ENCODE results near the gene ZDHHC4.
"Not testable (repeated sequence)": the region's sequence is repeated elsewhere in the genome, so short reads cannot be mapped to it uniquely, and the experiment has no call there.

The ZDHHC4 gene

GRCh38 chr7:6607651-6608051 lies 30.4 kb downstream of the ZDHHC4 start:
- DNase-seq (ENCODE audit: low read depth) = no peak

GRCh38 chr7:6608081-6608480 lies 30.8 kb downstream of the ZDHHC4 start:
- no peak for DNase-seq (ENCODE audit: low read depth)

- DNase-seq (ENCODE audit: low read depth) = no peak
These were observed 31.5 kb downstream of the ZDHHC4 start for GRCh38 chr7:6608794-6609193.

GRCh38 chr7:6612819-6613218 lies 35.6 kb downstream of the ZDHHC4 start:
- DNase-seq (ENCODE audit: low read depth) = no peak

DNA sequence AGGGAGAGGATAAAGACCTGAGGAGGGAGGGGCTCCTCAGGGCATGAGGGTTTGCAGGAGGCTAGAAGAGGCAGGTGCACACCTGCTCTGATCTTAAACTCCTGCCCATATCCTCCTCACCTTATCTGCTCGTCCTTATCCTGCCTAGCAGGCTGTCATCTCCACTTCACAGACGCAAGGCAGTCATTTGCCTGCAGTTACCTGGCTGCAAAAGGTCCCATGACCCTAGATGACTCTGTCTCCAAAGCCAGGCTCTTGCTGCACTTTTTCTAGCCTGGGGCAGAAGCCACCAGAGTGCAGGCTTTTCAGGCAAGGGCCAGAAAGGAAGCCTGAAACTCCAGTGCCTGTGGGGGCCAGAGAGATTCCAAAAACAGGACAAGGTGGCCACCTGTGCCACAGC lies 36.5 kb downstream of the ZDHHC4 start:
- DNase-seq (ENCODE audit: low read depth) = no peak

- no peak for DNase-seq (ENCODE audit: low read depth)
These were observed 37.9 kb downstream of the ZDHHC4 start, which contains the start of gene ZNF853 for GRCh38 chr7:6614953-6615722. Gene ZNF853, plus strand, starts transcription at chr7:6615610. Its CDS starts 565 bp downstream, at chr7:6616175.

- no peak for DNase-seq (ENCODE audit: low read depth)
These were observed 38.7 kb downstream of the ZDHHC4 start for GRCh38 chr7:6615723-6616555.

DNA sequence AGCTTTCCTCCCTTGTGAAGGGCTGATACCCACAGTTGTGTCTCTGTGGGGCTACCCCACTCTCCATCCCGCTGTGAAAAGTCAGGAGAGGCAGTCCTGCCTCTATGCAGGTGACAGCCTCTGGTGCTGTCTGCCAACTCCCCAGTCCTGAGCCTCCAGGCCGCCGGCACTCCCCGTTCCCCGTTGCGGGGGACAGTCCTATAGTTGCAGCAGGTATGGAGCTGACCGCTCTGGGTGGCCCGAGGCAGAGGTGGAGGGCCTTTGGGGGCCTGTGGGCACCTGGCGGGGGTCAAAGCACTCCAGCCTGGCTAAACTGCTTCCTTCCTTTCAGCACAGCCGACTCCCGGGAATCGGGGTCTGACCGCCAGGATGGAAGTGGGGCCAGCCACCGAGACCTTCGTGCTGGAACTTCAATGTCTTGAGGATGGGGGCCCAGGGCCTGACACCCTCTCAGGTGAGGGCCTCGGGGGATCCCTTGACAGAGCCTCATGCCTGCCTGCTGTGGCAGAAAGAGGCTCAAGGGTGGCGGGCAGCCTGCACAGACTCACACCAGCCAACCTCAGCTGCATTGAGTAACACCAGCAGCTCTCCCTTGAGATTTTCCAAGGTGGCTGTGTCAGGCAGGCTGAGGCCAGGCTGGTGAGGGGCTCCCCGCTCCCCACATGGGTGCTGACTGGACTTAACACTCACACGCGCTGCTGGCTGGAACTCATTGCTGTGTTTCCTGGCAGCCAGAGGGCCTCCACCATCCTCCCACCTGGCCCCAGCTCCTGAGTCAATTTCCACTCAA lies 39.8 kb downstream of the ZDHHC4 start:
- DNase-seq (ENCODE audit: low read depth) = no peak

DNA sequence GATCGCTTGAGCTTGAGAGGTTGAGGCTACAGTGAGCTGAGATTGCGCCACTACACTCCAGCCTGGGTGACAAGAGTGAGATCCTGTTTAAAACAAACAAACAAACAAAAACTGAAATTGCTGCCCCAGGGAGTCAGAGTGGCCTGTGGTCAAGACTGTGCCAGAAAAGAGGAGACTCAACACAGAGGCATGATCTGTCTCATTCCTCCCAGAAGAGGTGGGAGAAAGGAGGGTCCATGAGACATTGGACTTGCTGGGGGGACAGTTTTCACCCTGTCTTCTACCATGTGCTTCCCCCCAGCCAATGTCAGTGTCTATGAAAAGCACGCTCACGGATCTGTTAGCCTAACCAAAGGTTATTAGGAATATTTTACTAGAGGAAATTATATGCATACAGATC lies 41.4 kb downstream of the ZDHHC4 start:
- no peak for DNase-seq (ENCODE audit: low read depth)

- DNase-seq (ENCODE audit: low read depth) = no peak
These were observed 42.7 kb downstream of the ZDHHC4 start for GRCh38 chr7:6619961-6620360.

DNA sequence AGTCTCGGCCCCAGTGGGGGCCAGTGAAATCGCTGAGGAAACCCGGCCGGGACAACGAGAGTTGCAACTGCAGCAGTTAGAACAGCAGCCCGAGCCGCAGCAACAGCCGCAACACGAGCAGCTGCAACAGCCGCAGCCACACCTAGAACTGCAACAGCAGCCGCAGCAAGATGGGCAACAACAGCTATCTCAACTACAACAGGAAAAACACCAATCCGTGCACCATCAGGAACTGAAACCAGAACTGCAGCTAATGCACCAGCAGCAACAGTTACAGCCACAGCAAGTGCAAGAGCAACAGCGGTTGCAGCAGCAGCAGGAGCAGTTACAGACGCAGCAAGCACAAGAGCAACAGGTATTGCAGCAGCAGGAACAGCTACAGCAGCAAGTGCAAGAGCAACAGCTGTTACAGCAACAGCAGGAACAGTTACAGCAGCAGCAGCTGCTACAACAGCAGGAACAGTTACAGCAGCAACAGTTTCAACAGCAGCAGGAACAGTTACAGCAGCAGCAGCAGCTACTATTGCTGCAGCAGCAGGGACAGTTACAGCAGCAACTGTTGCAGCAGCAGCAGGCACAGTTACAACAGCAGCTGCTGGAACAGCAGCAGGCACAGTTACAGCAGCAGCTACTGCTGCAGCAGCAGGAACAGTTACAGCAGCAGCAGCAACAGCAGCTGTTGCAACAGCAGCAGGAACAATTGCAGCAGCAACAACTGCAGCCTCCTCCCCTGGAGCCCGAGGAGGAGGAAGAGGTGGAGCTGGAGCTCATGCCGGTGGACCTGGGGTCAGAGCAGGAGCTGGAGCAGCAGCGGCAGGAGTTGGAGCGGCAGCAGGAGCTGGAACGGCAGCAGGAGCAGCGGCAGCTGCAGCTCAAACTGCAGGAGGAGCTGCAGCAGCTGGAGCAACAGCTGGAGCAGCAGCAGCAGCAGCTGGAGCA lies 44.2 kb downstream of the ZDHHC4 start:
- DNase-seq (ENCODE audit: low read depth) = no peak

GRCh38 chr7:6622134-6622710 lies 45.0 kb downstream of the ZDHHC4 start:
- DNase-seq (ENCODE audit: low read depth) = no peak

DNA sequence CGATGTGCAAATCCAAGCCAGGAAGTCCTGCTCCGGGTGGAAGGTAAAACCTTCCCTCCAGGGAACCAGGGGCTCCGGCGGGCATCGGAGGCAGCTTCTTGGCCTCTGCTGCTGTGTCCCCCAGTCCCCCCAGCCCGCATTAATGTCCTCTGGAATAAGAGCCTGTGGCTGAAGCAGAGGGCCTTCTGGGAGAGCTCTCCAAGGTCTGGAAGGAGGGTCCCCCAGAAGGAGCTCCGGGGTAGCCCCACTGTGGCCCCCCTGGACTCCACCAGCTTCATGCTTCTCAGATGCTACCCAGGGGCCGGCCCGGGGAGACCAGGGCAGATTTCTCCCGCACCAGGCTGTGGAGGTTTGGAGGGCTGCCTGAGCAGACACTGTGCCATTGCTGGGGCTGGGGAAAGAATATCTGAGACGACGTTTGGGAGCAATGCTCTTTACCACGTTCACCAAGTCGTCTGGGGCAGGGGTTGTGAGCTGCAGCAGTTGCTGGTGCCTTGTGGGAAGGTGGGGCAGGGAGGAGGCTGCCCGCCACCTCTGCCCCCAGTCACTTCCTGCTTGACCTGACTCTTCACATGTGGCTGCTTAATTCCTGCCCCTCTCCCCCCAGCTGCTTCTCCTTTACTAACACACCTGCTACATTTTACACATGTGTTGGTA lies 46.5 kb downstream of the ZDHHC4 start:
- DNase-seq (ENCODE audit: low read depth) = no peak

DNA sequence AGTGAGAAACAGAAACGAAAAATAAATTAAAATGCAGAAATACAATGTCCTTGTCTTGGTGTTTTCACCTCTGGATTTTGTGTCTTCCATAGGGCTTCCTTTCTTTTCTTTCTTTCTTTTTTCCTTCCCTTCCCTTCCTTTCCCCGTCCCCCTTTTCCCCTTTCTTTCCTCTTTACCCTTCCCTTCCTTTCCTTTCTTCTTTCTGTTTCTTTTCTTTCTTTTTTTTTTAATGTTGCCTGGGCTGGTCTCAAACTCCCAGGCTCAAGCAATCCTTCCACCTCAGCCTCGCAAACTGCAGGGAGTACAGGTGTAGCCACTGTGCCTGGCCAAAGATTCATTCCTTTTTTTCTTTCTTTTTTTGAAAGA lies 47.0 kb downstream of the ZDHHC4 start:
- no peak for DNase-seq (ENCODE audit: low read depth)

- no peak for DNase-seq (ENCODE audit: low read depth)
These were observed 50.8 kb downstream of the ZDHHC4 start for GRCh38 chr7:6628045-6628444.

DNA sequence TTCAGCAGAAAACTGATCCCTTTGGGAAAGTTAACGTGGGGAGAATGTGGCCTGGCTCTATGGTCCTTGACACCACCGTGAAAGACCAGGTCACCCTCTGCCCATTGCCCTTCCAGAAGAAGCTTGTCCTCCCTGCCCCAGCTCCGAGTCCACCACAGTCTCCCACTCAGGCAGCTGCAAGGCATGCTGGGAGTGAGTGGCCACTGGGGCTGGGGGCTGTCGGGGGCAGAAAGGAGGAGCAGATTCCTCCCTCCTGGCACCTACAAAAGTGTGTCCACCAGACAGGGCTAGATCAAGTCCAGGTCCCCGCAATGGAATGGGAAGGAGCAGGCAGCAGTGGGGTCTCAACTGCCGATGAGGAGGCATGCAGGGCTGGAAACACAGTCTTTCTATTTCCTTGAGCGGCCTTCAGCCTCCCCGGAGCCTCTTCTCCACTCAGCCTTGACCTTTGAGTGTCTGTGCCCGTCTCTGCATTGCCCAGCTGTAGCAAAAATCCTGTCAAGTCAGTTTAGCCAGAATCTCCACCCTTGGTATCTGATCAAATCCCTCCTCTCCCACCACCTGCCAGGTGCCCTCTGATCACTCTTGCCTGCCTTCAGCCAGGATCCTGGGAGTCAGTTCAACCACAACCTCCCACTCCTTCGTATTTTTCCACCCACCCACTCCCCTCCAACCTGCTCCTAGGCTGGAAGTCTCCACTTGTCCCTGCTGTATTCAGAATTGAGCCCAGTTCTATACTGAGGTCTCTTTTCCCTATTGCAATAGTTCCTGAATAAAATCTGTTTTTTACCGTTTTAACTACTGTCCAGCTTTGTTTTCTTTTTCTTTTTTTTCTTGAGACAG lies 53.0 kb downstream of the ZDHHC4 start:
- no peak for DNase-seq (ENCODE audit: low read depth)

DNA sequence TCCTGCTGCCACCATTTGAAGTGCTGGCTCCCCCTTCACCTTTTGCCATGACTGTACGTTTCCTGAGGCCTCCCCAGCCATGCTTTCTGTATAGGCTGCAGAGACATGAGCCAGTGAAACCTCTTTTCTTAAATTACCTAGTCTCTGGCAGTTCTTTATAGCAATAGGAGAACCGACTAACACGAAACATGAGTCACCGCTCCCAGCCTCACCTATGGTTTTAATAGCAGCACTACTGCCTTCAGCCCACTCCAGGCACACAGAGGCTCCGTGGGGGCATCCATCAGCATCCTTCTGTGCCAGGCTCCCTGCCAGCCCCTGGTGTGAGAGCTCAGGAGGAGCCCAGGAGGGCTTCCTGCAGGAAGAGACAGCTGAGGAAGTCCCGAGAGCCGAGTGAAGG lies 54.4 kb downstream of the ZDHHC4 start:
- no peak for DNase-seq (ENCODE audit: low read depth)

- no peak for DNase-seq (ENCODE audit: low read depth)
These were observed 56.8 kb downstream of the ZDHHC4 start for GRCh38 chr7:6634021-6634420.

- not testable (repeated sequence) for DNase-seq (ENCODE audit: low read depth)
These were observed 57.7 kb downstream of the ZDHHC4 start for GRCh38 chr7:6634971-6635370.

All from T-helper 22 cell (primary cell).